Thyroid gland (tissue), 4 donors: Measurements from ENCODE around the gene CHAF1A. TPM values are rescaled to one million over a fixed set of nuclear protein-coding genes. Genes with fewer than 3 reads are reported as not detected.

Experiments
- DNase-seq, 2 donors: peaks; one replicate each; pipeline ENCODE4 v3.0.0-alpha.2; 2019
- H3K27ac ChIP-seq, 3 donors: fragments of 200-600 bp; sonication (generic); 1 replicate in 2 of 3; 2 replicates in 1 of 3; pipeline ENCODE4 v1.5.1; 2016 to 2019; ENCODE audit warnings: mild to moderate bottlenecking in 1 of 3, moderate library complexity in 1 of 3
- H3K27me3 ChIP-seq: fragments of 200-600 bp; sonication (generic); one replicate; pipeline ENCODE4 v1.5.1; 2019
- H3K36me3 ChIP-seq, 2 donors: fragments of 200-600 bp; sonication (generic); one replicate each; pipeline ENCODE4 v1.5.1; 2016 to 2019
- H3K4me1 ChIP-seq, 2 donors: fragments of 200-600 bp; sonication (generic); one replicate each; pipeline ENCODE4 v1.5.1; 2017 to 2019
- H3K4me3 ChIP-seq, 3 donors: fragments of 200-600 bp; sonication (generic); replicated peaks in 1 of 3; 1 replicate in 2 of 3; 2 replicates in 1 of 3; pipeline ENCODE4 v1.5.1; 2016; ENCODE audit warnings: mild to moderate bottlenecking in 1 of 3
- H3K9me3 ChIP-seq: fragments of 200-600 bp; sonication (generic); one replicate; pipeline ENCODE4 v1.5.1; 2017
- POLR2A ChIP-seq, 2 donors: fragments of 450-650 bp; IDR thresholded peaks; one replicate each; pipeline ENCODE4 v1.6.1; 2017; ENCODE audit warnings: antibody characterized with exemption in 2 of 2, mild to moderate bottlenecking in 2 of 2, moderate library complexity in 1 of 2
- WGBS, 2 donors: methylation state at CpG; one replicate each; pipeline ENCODE4 v1.1.5; 2017; 5-methylcytosine and 5-hydroxymethylcytosine counted together
- intact Hi-C: fragments of 100-400 bp; cut with DNase I; formaldehyde crosslinking; loops from one replicate; pipeline ENCODE4 v1.15.1; 2023
- total RNA-seq, 4 donors: library from RNA; depleted of rRNA; stranded (reverse); fragments of >200 nt; gene quantifications; one replicate each; pipeline ENCODE4 v1.2.3, GENCODE V29; 2016
- TF ChIP-seq, protein P1 (sequence below), 6 experiments: fragments of 200-600 bp in 3 of 6; fragments of 450-650 bp in 3 of 6; sonication (generic) in 3 of 6; IDR thresholded peaks; one replicate each; pipeline ENCODE4 v1.5.1; 2016 to 2019; ENCODE audit warnings: antibody characterized with exemption in 6 of 6, mild to moderate bottlenecking in 2 of 6, inconsistent platforms in 1 of 6, moderate library complexity in 1 of 6

Gene CHAF1A
- total RNA-seq, 4 donors from 2014 or later, result 4.1 to 5.1 (median 4.4) TPM

DNA sequence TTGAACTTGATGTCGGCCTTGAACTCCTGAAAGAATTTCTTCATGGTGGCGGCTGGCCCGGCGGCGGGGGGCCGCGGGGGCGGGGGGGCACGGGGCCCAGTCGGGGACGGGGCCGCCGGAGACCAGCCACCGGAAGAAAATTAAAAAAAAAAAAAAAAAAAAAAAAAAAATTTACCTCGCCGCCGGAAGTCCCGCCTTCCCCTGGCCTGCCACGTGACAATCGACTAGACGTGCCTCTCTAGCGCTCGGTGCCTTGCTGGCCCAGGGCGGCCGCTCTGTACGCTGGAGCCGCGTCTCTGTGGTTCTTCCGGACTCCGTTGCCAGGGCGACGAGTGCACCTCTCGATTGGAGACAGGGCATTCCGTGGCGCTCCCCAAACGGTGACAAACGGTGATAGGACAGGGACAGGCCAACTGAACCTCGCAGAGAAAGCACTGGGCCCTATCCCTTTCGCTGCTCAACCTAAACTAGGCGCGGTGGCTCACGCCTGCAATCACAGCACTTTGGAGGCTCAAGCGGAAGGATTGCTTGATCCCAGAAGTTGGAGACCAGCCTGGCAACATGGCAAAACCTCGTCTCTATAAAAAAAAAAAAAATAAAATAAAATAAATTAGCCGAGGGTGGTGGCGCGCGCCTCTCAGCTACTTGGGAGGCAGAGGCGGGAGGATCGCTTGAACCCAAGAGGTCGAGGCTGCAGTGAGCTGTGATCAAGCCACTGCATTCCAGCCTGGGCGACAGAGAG lies 55.4 kb downstream of the CHAF1A start, which contains the start of gene UBXN6:
Gene UBXN6 (minus strand): TSS at position 141 of the 742 bp plus-strand sequence. CDS start 97 bp downstream, at position 44.
- Histone ChIP-seq H3K36me3 (peaks cover 6 to 10% of the 10 kb centered on the region in 2 donors), H3K27ac (peak within 1 kb of the TSS; percentile 81 to 98 (median 87)), H3K27me3 (no peaks in the 10 kb centered on the region), H3K4me3 (peak within 1 kb of the TSS; percentile 50 to 60 (median 54)), H3K4me1 (peaks cover 27 to 32% of the 10 kb centered on the region in 2 donors), H3K9me3 (no peaks in the 10 kb centered on the region)
- peak in 1 of 2 donors; percentile 48 for TF ChIP-seq POLR2A (IDR thresholded peaks at IDR 0.05)
- TF ChIP-seq, protein P1, sequence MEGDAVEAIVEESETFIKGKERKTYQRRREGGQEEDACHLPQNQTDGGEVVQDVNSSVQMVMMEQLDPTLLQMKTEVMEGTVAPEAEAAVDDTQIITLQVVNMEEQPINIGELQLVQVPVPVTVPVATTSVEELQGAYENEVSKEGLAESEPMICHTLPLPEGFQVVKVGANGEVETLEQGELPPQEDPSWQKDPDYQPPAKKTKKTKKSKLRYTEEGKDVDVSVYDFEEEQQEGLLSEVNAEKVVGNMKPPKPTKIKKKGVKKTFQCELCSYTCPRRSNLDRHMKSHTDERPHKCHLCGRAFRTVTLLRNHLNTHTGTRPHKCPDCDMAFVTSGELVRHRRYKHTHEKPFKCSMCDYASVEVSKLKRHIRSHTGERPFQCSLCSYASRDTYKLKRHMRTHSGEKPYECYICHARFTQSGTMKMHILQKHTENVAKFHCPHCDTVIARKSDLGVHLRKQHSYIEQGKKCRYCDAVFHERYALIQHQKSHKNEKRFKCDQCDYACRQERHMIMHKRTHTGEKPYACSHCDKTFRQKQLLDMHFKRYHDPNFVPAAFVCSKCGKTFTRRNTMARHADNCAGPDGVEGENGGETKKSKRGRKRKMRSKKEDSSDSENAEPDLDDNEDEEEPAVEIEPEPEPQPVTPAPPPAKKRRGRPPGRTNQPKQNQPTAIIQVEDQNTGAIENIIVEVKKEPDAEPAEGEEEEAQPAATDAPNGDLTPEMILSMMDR (IDR thresholded peaks at IDR 0.05), result peak in 2 of 6 experiments; percentile 21 to 26
- intact Hi-C loops, result loop anchor here (2.0 kb wide), 1 partner anchor 15 kb away; the partner anchor contains the start of gene HDGFL2
- 10 to 11% methylated on average over 51 to 52 of the region's 52 CpGs for WGBS, 2 donors
- peak; percentile 99 for DNase-seq

DNA sequence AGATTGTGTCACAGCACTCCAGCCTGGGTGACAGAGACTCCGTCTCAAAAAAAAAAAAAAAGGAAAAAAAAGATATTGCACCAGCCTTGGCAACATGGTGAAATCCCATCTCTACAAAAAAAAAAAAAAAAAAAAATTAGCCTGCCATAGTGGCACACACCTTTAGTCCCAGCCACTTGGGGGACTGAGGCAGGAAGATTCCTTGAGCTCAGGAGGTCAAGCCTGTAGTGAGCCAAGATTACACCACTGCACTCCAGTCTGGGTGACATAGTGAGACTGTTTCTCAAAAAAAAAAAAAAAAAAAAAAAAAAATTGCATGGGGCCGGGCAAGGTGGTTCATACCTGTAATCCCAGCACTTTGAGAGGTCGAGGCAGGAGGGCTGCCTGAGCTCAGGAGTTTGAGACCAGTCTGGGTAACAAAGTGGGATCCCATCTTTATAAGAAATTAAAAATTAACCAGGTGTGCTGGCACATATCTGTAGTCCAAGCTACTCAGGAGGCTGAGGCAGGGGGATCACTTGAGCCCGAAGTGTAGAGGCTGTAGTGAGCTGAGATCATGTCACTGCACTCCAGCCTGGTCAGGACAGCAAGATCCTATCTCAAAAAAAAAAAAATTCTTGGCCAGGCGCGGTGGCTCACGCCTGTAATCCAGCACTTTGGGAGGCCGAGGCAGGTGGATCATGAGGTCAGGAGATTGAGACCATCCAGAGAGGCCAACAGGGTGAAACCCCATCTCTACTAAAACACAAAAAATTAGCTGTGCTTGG lies 62.6 kb downstream of the CHAF1A start:
- DNase-seq, result no peak
- 85 to 89% methylated on average over 8 of the region's 8 CpGs for WGBS, 2 donors
- TF ChIP-seq POLR2A (IDR thresholded peaks at IDR 0.05), result no peak
- TF ChIP-seq, protein P1 (IDR thresholded peaks at IDR 0.05), result no peak

DNA sequence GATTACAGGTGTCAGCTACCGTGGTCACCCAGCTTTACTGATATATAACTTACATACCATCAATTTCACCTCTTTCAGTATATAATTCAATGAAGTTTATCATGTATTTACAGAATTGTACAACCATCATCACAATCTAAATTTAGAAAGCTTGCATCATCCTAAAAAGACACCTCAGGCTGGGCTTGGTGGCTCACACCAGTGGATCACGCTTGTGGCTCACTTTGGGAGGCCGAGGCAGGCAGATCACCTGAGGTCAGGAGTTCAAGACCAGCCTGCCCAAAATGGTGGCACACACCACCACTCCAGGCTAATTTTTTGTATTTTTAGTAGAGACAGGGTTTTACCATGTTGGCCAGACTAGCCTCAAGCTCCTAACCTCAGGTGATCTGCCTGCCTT lies 65.4 kb downstream of the CHAF1A start:
- Histone ChIP-seq H3K4me1 (peaks cover 2 to 4% of the 10 kb centered on the region in 2 donors), H3K4me3 (no peak overlapping the region), H3K9me3 (no peaks in the 10 kb centered on the region), H3K27ac (no peak overlapping the region), H3K36me3 (no peaks in the 10 kb centered on the region), H3K27me3 (no peaks in the 10 kb centered on the region)
- 90 to 93% methylated on average over 3 of the region's 3 CpGs for WGBS, 2 donors
- TF ChIP-seq POLR2A (IDR thresholded peaks at IDR 0.05), result no peak
- TF ChIP-seq, protein P1 (IDR thresholded peaks at IDR 0.05), result no peak
- DNase-seq, result no peak
- intact Hi-C loops, result no loop called here

More for the DNA sequence above, 62.6 kb downstream of the CHAF1A start:
- Histone ChIP-seq H3K27me3 (no peaks in the 10 kb centered on the region), H3K4me1 (no peaks in the 10 kb centered on the region), H3K4me3 (no peak overlapping the region), H3K27ac (no peak overlapping the region), H3K36me3 (no peaks in the 10 kb centered on the region), H3K9me3 (no peaks in the 10 kb centered on the region)
- intact Hi-C loops, result no loop called here

- Histone ChIP-seq H3K27me3 (no peaks in the 10 kb centered on the region), H3K27ac (peak overlapping the region; percentile 53 to 63 (median 60)), H3K36me3 (peaks cover 0 to 5% of the 10 kb centered on the region in 2 donors), H3K4me1 (peaks cover 20% of the 10 kb centered on the region in 2 donors), H3K4me3 (peak overlapping the region in 2 of 3 donors; percentile 27 to 97), H3K9me3 (no peaks in the 10 kb centered on the region)
- DNase-seq, result peak; percentile 99
- intact Hi-C loops, result loop anchor here (2.0 kb wide), 1 partner anchor 13 kb away; no protein-coding TSS in a partner anchor
- TF ChIP-seq, protein P1 (IDR thresholded peaks at IDR 0.05), result no peak
- TF ChIP-seq POLR2A (IDR thresholded peaks at IDR 0.05), result peak in 1 of 2 donors; percentile 62
- WGBS, 2 donors, result 1% methylated on average over 31 to 32 of the region's 33 CpGs
Measured at GRCh38 chr19:4471403-4472173, 69.1 kb downstream of the CHAF1A start.
